GM23338 (cell line): ENCODE results near the gene EP300.

Experiments used
- CREB1 ChIP-seq: fragments of 250-450 bp; sonication (Bioruptor Pico); IDR thresholded peaks from 2 replicates; pipeline ENCODE4 v1.5.0; 2020; ENCODE audit warnings: low read depth, mild to moderate bottlenecking, moderate library complexity
- EZH2 ChIP-seq: fragments of 200-600 bp; sonication (generic); IDR thresholded peaks from one replicate; pipeline ENCODE4 v1.8.0; 2017; ENCODE audit warnings: antibody characterized with exemption, mild to moderate bottlenecking, low read depth; ENCODE audit not compliant: unreplicated experiment
- EZH2phosphoT487 ChIP-seq: fragments of 200-600 bp; sonication (generic); IDR thresholded peaks from one replicate; pipeline ENCODE4 v1.8.1; 2018; ENCODE audit warnings: antibody characterized with exemption; ENCODE audit not compliant: unreplicated experiment
- JUNB ChIP-seq: IDR thresholded peaks from one replicate; pipeline ENCODE4 v1.6.1; 2016; ENCODE audit warnings: antibody characterized with exemption; ENCODE audit not compliant: unreplicated experiment
- NANOG ChIP-seq: IDR thresholded peaks from 2 replicates; pipeline ENCODE4 v1.6.1; 2016; ENCODE audit warnings: antibody characterized with exemption, borderline replicate concordance
- POLR2AphosphoS5 ChIP-seq: IDR thresholded peaks from 2 replicates; pipeline ENCODE4 v1.6.1; 2016; ENCODE audit warnings: antibody characterized with exemption, low read depth
- ZNF114 ChIP-seq: fragments of 250-450 bp; sonication (Bioruptor Pico); IDR thresholded peaks from 2 replicates; pipeline ENCODE4 v1.5.0; 2020; ENCODE audit warnings: mild to moderate bottlenecking, moderate library complexity
- ZNF331 ChIP-seq: fragments of 250-450 bp; sonication (Bioruptor Pico); IDR thresholded peaks from 2 replicates; pipeline ENCODE4 v1.5.0; 2020; ENCODE audit warnings: low read depth, mild to moderate bottlenecking, moderate library complexity
- TF ChIP-seq, protein P1 (sequence below), 2 experiments: fragments of 200-600 bp in 1 of 2; sonication (generic) in 1 of 2; conservative IDR thresholded peaks; 2 replicates each; pipeline versions ENCODE4 v1.5.1 to v1.6.1; 2016 to 2017; ENCODE audit warnings: antibody characterized with exemption in 2 of 2, low read depth in 2 of 2, mild to moderate bottlenecking in 2 of 2, moderate library complexity in 1 of 2
- TF ChIP-seq, protein P2 (sequence below): IDR thresholded peaks from 2 replicates; pipeline ENCODE4 v1.6.1; 2016; ENCODE audit warnings: antibody characterized with exemption
- TF ChIP-seq, protein P3 (sequence below): IDR thresholded peaks from one replicate; pipeline ENCODE4 v1.6.1; 2018; ENCODE audit warnings: antibody characterized with exemption; ENCODE audit not compliant: unreplicated experiment
- TF ChIP-seq, protein P4 (sequence below): fragments of 250-450 bp; sonication (Bioruptor Pico); IDR thresholded peaks from 2 replicates; pipeline ENCODE4 v1.5.0; 2020; ENCODE audit warnings: mild to moderate bottlenecking, moderate library complexity

DNA sequence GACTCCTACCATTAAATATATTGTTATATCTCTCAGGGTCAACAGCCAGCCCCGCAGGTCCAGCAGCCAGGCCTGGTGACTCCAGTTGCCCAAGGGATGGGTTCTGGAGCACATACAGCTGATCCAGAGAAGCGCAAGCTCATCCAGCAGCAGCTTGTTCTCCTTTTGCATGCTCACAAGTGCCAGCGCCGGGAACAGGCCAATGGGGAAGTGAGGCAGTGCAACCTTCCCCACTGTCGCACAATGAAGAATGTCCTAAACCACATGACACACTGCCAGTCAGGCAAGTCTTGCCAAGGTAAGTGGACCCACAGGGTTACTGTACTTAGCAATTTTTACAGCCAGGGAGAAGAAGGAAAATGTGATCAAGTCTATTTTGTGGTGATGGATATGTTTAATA lies 35.1 kb downstream of the EP300 start:
- TF ChIP-seq POLR2AphosphoS5, result no peak
- TF ChIP-seq, protein P1, sequence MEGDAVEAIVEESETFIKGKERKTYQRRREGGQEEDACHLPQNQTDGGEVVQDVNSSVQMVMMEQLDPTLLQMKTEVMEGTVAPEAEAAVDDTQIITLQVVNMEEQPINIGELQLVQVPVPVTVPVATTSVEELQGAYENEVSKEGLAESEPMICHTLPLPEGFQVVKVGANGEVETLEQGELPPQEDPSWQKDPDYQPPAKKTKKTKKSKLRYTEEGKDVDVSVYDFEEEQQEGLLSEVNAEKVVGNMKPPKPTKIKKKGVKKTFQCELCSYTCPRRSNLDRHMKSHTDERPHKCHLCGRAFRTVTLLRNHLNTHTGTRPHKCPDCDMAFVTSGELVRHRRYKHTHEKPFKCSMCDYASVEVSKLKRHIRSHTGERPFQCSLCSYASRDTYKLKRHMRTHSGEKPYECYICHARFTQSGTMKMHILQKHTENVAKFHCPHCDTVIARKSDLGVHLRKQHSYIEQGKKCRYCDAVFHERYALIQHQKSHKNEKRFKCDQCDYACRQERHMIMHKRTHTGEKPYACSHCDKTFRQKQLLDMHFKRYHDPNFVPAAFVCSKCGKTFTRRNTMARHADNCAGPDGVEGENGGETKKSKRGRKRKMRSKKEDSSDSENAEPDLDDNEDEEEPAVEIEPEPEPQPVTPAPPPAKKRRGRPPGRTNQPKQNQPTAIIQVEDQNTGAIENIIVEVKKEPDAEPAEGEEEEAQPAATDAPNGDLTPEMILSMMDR (conservative IDR thresholded peaks at IDR 0.05; ENCODE audit: low read depth in 2 of 2), result no peak
- TF ChIP-seq, protein P2, sequence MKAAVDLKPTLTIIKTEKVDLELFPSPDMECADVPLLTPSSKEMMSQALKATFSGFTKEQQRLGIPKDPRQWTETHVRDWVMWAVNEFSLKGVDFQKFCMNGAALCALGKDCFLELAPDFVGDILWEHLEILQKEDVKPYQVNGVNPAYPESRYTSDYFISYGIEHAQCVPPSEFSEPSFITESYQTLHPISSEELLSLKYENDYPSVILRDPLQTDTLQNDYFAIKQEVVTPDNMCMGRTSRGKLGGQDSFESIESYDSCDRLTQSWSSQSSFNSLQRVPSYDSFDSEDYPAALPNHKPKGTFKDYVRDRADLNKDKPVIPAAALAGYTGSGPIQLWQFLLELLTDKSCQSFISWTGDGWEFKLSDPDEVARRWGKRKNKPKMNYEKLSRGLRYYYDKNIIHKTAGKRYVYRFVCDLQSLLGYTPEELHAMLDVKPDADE, result no peak
- no peak for TF ChIP-seq EZH2
- no peak for TF ChIP-seq EZH2phosphoT487
- TF ChIP-seq JUNB, result no peak
- TF ChIP-seq, protein P3, sequence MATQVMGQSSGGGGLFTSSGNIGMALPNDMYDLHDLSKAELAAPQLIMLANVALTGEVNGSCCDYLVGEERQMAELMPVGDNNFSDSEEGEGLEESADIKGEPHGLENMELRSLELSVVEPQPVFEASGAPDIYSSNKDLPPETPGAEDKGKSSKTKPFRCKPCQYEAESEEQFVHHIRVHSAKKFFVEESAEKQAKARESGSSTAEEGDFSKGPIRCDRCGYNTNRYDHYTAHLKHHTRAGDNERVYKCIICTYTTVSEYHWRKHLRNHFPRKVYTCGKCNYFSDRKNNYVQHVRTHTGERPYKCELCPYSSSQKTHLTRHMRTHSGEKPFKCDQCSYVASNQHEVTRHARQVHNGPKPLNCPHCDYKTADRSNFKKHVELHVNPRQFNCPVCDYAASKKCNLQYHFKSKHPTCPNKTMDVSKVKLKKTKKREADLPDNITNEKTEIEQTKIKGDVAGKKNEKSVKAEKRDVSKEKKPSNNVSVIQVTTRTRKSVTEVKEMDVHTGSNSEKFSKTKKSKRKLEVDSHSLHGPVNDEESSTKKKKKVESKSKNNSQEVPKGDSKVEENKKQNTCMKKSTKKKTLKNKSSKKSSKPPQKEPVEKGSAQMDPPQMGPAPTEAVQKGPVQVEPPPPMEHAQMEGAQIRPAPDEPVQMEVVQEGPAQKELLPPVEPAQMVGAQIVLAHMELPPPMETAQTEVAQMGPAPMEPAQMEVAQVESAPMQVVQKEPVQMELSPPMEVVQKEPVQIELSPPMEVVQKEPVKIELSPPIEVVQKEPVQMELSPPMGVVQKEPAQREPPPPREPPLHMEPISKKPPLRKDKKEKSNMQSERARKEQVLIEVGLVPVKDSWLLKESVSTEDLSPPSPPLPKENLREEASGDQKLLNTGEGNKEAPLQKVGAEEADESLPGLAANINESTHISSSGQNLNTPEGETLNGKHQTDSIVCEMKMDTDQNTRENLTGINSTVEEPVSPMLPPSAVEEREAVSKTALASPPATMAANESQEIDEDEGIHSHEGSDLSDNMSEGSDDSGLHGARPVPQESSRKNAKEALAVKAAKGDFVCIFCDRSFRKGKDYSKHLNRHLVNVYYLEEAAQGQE, result no peak
- TF ChIP-seq NANOG, result no peak
- TF ChIP-seq, protein P4, sequence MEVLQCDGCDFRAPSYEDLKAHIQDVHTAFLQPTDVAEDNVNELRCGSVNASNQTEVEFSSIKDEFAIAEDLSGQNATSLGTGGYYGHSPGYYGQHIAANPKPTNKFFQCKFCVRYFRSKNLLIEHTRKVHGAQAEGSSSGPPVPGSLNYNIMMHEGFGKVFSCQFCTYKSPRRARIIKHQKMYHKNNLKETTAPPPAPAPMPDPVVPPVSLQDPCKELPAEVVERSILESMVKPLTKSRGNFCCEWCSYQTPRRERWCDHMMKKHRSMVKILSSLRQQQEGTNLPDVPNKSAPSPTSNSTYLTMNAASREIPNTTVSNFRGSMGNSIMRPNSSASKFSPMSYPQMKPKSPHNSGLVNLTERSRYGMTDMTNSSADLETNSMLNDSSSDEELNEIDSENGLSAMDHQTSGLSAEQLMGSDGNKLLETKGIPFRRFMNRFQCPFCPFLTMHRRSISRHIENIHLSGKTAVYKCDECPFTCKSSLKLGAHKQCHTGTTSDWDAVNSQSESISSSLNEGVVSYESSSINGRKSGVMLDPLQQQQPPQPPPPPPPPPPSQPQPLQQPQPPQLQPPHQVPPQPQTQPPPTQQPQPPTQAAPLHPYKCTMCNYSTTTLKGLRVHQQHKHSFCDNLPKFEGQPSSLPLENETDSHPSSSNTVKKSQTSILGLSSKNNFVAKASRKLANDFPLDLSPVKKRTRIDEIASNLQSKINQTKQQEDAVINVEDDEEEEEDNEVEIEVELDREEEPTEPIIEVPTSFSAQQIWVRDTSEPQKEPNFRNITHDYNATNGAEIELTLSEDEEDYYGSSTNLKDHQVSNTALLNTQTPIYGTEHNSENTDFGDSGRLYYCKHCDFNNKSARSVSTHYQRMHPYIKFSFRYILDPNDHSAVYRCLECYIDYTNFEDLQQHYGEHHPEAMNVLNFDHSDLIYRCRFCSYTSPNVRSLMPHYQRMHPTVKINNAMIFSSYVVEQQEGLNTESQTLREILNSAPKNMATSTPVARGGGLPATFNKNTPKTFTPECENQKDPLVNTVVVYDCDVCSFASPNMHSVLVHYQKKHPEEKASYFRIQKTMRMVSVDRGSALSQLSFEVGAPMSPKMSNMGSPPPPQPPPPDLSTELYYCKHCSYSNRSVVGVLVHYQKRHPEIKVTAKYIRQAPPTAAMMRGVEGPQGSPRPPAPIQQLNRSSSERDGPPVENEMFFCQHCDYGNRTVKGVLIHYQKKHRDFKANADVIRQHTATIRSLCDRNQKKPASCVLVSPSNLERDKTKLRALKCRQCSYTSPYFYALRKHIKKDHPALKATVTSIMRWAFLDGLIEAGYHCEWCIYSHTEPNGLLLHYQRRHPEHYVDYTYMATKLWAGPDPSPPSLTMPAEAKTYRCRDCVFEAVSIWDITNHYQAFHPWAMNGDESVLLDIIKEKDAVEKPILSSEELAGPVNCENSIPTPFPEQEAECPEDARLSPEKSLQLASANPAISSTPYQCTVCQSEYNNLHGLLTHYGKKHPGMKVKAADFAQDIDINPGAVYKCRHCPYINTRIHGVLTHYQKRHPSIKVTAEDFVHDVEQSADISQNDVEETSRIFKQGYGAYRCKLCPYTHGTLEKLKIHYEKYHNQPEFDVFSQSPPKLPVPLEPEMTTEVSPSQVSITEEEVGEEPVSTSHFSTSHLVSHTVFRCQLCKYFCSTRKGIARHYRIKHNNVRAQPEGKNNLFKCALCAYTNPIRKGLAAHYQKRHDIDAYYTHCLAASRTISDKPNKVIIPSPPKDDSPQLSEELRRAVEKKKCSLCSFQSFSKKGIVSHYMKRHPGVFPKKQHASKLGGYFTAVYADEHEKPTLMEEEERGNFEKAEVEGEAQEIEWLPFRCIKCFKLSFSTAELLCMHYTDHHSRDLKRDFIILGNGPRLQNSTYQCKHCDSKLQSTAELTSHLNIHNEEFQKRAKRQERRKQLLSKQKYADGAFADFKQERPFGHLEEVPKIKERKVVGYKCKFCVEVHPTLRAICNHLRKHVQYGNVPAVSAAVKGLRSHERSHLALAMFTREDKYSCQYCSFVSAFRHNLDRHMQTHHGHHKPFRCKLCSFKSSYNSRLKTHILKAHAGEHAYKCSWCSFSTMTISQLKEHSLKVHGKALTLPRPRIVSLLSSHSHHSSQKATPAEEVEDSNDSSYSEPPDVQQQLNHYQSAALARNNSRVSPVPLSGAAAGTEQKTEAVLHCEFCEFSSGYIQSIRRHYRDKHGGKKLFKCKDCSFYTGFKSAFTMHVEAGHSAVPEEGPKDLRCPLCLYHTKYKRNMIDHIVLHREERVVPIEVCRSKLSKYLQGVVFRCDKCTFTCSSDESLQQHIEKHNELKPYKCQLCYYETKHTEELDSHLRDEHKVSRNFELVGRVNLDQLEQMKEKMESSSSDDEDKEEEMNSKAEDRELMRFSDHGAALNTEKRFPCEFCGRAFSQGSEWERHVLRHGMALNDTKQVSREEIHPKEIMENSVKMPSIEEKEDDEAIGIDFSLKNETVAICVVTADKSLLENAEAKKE (CRISPR knock-in tag), result no peak
- no peak for TF ChIP-seq ZNF331 (CRISPR knock-in tag)
- no peak for TF ChIP-seq CREB1 (CRISPR knock-in tag)
- TF ChIP-seq ZNF114 (CRISPR knock-in tag), result no peak
